HFF-Myc (cell line): Measurements from ENCODE around the gene GXYLT1.
"Not testable (repeated sequence)": the region's sequence is repeated elsewhere in the genome, so short reads cannot be mapped to it uniquely, and the experiment has no call there.

Experiments
- DNase-seq: peaks from one replicate; pipeline ENCODE4 v3.0.0-alpha.2; 2011; ENCODE audit warnings: low read depth; ENCODE audit errors: extremely low read depth
- H3K4me3 ChIP-seq: replicated peaks from 2 replicates; pipeline ENCODE4 v1.5.1; 2011; ENCODE audit warnings: low read depth, mild to moderate bottlenecking, control low read depth, low read length
- CTCF ChIP-seq: IDR thresholded peaks from 2 replicates; pipeline ENCODE4 v1.5.1; 2012; ENCODE audit warnings: mild to moderate bottlenecking, low read depth, low read length, control low read depth; ENCODE audit errors: missing control alignments

The GXYLT1 gene

GRCh38 chr12:42056130-42056529, 88.5 kb downstream of the GXYLT1 start:
- H3K4me3 ChIP-seq, result no peak overlapping the region
- TF ChIP-seq CTCF, result no peak
- DNase-seq, result no peak

- TF ChIP-seq CTCF, result no peak
These were observed 91.2 kb downstream of the GXYLT1 start for GRCh38 chr12:42053456-42053855.

GRCh38 chr12:42048980-42049379, 95.7 kb downstream of the GXYLT1 start:
- not testable (repeated sequence) for DNase-seq

More at GRCh38 chr12:42053456-42053855, 91.2 kb downstream of the GXYLT1 start:
- no peak overlapping the region for H3K4me3 ChIP-seq
- no peak for DNase-seq

GRCh38 chr12:42039577-42039976, 105.1 kb downstream of the GXYLT1 start:
- no peak for TF ChIP-seq CTCF
- no peak for DNase-seq
- no peak overlapping the region for H3K4me3 ChIP-seq

More at GRCh38 chr12:42048980-42049379, 95.7 kb downstream of the GXYLT1 start:
- H3K4me3 ChIP-seq, result not testable (repeated sequence)

GRCh38 chr12:42039176-42039575, 105.5 kb downstream of the GXYLT1 start:
- H3K4me3 ChIP-seq, result no peak overlapping the region
- DNase-seq, result peak; percentile 9
- TF ChIP-seq CTCF, result no peak

- no peak for TF ChIP-seq CTCF
- no peak for DNase-seq
- no peak overlapping the region for H3K4me3 ChIP-seq
These were observed 112.7 kb downstream of the GXYLT1 start for GRCh38 chr12:42031847-42032564.
